Fibroblast of upper back skin (primary cell): ENCODE results near the gene PRTN3.

ENCODE experiments used
- DNase-seq: peaks from one replicate; pipeline ENCODE4 v3.0.0-alpha.2; 2013

PRTN3 gene

DNA sequence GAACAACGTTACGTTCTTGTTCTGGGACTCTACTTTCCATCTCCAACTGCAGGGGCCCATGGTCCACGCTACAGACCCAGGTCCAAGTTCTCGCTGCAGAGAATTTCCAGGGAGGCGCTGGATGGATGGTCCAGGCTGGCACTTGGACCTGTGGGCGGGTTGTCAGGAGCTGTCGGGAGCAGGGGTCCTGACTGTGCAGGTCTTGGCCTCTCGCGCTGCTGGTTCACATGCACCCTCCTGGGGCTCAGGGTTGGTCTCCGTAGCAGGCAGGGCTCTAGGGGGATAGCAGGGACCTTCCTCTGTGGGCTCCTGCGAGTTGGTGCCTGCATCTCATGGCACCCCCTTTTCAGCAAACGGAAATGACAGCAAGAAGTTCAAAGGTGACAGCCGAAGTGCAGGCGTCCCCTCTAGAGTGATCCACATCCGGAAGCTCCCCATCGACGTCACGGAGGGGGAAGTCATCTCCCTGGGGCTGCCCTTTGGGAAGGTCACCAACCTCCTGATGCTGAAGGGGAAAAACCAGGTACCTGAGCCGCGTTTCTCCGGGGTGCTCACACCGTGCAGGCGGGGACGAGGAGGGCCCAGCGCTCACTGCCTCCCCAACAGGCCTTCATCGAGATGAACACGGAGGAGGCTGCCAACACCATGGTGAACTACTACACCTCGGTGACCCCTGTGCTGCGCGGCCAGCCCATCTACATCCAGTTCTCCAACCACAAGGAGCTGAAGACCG lies 36.9 kb upstream of the PRTN3 start:
- DNase-seq, result no peak

DNA sequence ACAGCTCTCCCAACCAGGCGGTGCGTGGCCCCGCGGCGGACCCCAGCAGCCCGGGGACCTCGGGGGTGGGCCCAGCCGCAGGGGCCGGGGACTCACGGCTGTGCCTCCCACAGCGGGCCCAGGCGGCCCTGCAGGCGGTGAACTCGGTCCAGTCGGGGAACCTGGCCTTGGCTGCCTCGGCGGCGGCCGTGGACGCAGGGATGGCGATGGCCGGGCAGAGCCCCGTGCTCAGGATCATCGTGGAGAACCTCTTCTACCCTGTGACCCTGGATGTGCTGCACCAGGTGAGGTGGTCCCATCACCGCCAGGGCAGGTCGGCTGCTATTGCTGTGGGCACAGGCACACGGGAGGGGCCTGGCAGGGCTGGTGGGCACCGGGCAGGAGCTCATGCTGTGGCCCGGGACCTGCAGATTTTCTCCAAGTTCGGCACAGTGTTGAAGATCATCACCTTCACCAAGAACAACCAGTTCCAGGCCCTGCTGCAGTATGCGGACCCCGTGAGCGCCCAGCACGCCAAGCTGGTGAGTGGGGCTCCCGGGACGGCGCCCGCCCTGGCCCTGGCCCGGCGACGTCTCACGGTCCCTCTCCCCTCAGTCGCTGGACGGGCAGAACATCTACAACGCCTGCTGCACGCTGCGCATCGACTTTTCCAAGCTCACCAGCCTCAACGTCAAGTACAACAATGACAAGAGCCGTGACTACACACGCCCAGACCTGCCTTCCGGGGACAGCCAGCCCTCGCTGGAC lies 36.2 kb upstream of the PRTN3 start:
- no peak for DNase-seq

DNA sequence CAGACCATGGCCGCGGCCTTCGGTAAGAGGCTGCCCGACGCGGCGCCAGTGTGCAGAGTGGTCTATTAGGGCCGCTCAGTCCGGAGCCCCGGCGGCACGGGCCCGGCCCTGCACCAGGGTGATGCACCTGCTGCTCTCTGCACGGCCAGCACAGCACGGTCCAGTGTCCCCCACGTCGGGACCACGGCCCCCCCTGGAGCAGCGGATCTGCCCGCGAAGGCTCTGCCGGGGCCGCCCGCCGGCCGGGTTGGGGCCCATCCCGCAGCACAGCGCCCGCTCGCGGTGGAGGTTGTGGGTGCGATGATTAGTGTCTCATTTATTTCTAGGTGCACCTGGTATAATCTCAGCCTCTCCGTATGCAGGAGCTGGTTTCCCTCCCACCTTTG lies 35.6 kb upstream of the PRTN3 start:
- DNase-seq, result no peak

DNA sequence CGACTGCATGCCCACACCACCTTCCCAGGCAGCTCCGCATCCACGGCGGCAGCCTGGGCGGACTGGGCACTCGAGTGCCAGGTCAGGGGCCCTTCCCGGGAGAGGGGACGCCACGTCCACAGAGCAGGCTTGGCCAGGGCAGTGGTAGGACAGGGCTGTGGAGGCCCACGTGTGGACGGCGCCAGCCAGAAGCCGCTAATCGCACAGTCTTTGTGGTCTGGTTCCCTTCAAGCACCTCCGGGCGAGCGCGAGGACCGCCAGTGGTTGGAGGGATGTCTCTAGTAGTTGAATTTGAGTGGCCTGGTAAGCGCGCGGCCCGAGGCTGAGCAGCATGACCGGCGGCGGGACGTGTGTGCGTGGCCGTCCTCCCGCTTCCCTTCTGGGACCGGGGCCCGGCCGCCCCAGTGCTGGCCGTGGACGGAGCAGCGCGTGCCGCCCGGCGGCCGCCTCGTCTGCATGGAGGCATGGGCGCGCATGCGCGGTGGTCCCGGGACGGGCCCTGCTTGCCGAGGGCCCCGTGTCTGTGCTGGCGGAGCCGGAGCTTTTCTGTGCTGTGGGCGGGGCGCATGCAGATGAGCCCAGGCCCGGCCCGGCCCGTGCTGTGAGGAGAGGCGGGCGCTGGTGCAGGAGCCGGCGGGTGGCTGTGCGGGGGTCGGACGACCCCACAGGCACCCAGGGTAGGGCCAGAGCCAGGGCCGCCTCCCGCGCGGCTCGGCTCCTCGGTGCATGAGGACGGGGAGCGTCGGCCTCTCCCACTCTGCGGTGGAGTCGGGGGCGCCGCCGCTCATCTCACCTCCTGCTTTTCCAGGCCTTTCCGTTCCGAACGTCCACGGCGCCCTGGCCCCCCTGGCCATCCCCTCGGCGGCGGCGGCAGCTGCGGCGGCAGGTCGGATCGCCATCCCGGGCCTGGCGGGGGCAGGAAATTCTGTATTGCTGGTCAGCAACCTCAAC lies 34.9 kb upstream of the PRTN3 start:
- no peak for DNase-seq

DNA sequence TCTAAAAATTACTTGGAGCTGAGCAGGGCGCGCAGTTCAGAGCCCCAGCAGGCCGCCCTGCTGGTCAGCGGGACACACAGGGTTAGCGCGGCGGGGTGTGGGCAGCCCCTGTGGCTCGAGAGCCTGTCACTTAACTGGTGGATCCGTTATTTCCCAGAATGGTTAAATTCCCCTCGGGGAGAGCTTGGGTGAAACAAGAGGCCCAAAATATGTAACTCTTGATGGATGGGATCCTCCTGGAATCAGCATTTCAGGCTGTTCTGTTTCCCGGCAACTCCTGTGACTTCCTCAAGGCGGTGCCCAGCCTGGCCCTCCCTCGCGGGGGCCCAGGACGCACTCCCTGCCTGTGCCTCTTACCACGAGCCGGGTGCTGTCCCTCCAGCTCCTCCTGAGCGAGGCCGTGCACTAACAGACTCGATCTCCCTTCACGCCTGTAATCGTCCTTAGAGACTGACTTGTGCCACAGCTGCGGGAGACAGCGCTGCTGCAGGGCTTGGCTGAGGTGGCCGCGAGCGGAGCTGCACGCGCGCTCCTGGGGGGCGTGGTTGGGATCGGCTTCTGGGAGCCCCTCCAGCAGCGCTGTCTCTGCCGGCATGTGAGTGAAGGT lies 33.9 kb upstream of the PRTN3 start:
- no peak for DNase-seq

DNA sequence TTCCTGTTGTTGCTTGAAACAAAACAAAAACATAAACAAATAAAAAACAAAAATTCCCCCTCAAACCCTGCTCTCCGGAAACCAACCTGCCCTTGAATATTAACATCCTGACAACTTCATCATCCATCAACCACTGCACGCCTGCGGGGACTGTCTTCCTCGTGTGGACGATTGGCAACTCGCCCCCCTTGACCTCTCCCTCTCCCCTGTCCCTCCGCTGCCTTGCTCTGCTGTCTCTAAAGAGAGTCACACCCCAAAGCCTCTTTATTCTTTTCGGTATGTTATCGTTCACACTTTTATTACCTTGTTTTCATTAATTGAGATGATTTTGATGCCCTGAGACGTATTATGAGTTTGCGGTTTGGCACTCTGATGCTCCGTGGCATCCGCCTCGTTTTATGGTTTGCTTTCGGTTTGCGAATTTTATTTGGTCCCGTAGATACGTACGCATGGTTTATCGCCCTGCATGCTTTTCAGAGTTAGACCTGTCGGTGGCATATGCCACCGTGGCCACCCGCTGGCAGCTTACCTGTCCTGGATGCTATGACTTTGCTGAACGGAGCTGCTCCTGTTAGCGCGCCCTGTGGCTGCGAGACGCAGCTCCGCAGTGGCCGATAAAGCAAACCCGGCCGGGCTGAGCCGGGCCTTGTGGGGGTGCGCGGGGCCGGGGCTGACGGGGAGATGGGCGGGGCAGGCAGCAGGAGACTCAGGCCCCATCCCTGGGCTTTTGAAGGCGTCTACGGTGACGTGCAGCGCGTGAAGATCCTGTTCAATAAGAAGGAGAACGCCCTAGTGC lies 33.0 kb upstream of the PRTN3 start:
- DNase-seq, result no peak

DNA sequence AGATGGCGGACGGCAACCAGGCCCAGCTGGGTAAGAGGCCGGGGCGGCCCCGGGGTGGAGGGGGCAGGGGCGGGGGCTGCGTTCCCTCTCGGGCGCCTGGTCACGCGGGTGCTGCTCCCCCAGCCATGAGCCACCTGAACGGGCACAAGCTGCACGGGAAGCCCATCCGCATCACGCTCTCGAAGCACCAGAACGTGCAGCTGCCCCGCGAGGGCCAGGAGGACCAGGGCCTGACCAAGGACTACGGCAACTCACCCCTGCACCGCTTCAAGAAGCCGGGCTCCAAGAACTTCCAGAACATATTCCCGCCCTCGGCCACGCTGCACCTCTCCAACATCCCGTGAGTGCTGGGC lies 32.4 kb upstream of the PRTN3 start:
- DNase-seq, result no peak

DNA sequence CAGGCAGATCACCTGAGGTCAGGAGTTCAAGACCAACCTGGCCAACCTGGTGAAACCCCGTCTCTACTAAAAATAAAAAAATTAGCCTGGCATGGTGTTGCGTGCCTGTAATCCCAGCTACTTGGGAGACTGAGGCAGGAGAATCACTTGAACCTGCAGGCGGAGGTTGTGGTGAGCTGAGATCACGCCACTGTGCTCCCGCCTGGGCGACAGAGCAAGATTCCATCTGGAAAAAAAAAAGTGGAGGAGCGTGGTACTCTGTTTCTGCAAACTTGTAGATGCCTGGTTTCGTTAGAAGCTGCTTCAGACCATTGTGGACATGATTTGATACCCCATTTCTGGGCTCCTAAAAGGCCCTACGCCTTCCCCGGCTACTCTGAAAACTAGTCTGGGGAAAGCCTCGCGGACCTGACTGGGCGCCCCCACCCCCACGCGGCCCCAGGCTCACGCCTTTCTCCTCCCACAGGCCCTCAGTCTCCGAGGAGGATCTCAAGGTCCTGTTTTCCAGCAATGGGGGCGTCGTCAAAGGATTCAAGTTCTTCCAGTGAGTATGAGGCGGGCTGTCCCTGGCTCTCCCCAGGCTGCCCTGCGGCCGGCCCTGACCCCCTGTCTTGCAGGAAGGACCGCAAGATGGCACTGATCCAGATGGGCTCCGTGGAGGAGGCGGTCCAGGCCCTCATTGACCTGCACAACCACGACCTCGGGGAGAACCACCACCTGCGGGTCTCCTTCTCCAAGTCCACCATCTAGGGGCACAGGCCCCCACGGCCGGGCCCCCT lies 30.5 kb upstream of the PRTN3 start:
- no peak for DNase-seq

DNA sequence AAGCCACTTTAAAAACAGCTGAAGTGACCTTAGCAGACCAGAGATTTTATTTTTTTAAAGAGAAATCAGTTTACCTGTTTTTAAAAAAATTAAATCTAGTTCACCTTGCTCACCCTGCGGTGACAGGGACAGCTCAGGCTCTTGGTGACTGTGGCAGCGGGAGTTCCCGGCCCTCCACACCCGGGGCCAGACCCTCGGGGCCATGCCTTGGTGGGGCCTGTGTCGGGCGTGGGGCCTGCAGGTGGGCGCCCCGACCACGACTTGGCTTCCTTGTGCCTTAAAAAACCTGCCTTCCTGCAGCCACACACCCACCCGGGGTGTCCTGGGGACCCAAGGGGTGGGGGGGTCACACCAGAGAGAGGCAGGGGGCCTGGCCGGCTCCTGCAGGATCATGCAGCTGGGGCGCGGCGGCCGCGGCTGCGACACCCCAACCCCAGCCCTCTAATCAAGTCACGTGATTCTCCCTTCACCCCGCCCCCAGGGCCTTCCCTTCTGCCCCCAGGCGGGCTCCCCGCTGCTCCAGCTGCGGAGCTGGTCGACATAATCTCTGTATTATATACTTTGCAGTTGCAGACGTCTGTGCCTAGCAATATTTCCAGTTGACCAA lies 29.8 kb upstream of the PRTN3 start:
- DNase-seq, result no peak

DNA sequence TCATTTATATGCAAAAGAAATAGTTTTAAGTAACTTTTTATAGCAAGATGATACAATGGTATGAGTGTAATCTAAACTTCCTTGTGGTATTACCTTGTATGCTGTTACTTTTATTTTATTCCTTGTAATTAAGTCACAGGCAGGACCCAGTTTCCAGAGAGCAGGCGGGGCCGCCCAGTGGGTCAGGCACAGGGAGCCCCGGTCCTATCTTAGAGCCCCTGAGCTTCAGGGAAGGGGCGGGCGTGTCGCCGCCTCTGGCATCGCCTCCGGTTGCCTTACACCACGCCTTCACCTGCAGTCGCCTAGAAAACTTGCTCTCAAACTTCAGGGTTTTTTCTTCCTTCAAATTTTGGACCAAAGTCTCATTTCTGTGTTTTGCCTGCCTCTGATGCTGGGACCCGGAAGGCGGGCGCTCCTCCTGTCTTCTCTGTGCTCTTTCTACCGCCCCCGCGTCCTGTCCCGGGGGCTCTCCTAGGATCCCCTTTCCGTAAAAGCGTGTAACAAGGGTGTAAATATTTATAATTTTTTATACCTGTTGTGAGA lies 29.2 kb upstream of the PRTN3 start:
- DNase-seq, result no peak

DNA sequence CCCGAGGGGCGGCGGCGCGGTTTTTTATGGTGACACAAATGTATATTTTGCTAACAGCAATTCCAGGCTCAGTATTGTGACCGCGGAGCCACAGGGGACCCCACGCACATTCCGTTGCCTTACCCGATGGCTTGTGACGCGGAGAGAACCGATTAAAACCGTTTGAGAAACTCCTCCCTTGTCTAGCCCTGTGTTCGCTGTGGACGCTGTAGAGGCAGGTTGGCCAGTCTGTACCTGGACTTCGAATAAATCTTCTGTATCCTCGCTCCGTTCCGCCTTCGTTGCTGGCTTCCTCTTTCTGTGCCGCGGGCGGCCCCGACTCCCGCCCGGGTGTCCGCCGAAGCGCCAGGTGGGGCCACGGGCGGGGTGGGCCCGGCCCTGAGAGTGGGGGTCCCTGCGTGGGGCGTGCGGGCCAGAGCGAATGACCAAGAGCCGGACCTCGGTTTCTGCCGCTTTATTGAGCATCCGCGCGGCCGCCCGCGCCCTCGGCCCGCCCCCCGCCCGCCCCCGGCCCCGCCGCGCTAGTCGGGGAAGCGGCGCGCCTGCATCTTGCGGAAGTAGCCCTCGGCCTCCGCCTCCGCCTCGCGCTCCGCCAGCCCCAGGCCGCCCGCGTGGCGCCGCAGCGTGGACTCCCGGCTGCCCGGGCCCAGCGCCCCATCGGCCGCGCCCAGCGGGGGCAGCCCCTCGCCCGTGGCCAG lies 28.6 kb upstream of the PRTN3 start:
- DNase-seq, result no peak

DNA sequence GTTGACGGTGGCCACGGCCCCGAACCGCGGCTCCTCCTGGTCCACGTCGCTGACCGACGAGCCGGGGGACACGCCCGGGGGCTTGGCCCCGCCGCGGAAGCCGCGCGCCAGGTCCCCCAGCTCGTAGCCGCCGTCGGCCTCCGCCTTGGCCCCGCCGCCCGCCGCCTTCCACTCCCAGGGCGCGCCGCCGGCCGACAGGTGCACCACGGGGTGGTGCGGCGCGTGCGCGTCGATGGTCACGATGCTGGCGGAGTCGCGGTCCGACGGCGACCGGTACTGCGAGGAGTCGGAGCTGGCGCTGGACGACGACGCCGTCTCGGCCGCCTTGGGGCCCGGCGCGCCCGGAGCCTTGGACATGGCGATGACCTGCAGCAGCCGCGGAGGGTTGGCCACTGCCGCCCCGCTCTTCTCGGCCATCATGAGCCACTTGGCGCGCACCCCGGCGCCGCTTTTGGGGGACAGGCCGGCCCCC lies 28.0 kb upstream of the PRTN3 start:
- no peak for DNase-seq

DNA sequence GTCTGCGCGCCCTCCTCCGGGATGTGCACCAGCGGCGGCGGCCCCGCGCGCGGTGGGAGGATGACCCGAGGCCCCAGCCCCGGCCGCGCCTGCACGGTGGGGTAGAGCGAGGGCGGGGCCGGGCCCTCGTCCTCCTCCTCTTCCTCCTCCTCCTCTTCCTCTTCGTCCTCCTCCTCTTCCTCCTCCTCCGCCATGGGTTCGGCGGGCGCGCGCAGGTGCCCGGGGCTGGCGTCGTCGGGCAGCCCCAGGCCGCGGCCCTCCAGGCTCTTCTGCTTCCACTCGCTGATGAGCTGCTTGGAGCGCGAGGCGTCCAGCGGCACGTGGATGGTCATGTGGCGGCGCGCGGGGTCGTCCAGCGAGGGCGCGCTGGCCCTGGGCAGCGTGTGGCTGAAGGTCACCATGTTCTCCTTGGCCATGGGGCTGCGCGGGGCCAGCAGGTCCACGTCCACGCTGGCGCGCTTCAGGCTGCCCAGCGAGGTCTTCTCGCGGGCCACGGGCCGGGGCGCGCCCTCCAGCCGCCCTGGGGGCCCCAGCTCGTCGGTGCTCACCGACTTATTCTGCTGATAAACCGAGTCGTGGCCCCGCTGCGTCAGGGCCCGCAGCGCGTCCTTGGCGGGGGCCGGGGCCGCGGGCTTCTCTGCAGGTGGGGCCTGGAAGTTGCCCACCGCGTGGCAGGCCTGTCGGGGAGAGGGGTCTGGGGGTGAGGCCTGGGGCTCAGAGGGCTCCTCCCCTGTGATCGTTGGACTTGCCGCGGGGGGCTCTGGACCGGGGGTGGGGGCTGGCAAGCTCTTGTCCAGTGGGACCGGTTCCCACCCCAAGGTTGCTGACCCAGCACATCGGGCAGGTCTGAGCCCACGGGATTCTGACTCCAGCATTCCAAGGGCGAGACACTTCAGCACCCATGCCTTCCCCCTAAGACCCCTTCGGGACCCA lies 27.3 kb upstream of the PRTN3 start:
- DNase-seq, result no peak

DNA sequence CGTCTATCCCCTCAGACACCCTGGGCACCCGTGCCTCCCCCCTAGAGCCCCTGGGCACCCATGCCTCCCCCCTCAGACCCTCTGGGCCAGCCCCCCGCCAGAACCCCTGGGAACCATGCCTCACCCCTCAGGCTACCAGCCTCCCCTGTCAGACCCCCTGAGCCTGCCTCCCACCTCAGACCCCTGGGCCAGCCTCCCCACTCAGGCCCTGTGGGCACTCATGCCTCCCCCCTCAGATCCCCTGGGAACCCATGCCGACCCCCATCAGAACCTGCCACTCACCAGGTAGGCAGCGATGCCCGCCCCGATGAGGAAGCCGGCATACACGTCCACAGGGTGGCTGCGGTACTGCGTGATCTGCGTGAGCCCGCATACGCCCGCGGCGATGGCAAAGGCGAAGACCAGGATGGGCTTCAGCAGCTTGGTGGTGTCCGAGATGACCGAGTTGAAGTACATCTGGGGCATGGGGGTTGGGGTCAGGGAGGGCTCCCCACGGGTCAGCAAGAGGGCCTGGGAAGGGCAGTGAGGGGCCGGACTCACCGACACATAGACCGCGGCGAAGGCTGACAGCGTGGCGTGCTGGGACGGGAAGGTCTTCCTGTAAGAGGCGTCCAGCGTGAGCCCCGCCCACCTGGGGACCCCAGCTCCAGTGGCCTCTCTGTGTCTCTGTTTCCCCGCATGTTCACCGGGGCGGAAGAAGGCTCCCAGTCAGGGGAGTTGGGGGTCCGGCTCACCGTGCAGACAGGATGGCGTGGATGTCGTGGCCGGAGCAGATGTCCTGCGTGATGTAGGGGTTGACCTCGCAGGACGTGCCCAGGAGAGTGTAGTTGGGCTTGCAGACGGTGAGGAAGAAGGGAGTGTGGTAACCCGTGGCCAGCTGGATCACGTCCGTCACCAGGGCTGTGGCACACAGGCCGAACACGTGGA lies 26.4 kb upstream of the PRTN3 start:
- no peak for DNase-seq

DNA sequence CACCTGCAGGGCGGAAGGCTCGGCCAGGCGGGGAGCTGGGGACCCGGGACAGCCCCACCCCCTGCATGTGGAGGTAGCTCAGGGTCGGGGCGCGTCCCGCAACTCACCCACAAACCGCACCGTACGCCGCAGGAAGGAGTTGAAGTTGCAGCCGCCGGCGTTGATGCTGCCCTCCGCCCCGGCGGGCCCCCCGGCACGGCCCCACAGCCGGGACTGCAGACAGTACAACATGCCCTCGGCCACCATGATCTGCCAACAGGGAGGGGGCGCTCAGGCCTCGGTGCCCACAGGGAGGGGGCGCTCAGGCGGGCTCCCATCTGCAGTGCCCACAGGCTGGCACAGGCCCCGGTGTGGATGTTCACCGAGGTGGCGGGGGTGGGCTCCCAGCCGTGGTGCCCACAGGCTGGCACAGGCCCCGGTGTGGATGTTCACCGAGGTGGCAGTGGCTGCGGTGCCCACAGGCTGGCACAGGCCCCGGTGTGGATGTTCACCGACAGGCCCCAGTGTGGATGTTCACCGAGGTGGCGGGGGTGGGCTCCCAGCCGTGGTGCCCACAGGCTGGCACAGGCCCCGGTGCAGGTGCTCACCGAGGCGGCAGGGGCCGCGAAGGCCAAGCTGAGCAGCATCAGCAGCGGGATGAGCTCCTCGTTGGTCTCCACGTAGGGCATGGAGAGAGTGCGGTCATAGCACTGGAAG lies 25.6 kb upstream of the PRTN3 start:
- no peak for DNase-seq

DNA sequence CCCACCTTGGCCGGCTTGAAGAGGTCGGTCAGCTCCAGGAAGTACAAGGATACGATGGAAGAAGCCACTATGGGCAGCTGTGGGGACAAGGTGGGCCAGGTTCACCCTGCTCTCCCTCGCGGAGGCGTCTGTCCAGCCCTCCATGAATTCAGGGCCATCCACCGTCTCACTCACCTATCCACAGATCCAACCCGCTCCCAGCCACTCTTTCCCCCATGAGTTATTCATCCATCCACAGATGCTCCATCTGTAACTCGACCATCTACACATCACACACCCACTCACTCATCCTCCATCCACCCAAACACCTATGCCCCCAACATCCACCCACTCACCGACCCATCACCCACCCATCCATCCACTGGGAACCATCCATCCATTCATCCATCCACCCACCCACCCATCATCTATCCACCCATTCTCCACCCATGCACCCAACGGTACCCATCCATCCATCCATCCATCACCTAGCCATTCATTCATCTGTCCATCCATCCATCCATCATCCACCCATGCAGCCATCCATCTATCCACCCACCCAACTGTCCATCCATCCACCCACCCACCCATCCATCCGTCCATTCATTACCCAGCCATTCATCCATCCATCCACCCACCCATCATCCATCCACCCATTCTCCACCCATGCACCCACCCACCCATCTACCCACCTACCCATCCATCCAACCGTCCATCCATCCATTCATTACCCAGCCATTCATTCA lies 24.9 kb upstream of the PRTN3 start:
- DNase-seq, result no peak
